GM23248 (cell line): ENCODE results near the gene LRRIQ3.

Experiments
- EZH2 ChIP-seq: fragments of 200-600 bp; sonication (generic); IDR thresholded peaks from 2 replicates; pipeline ENCODE4 v1.6.1; 2018; ENCODE audit warnings: antibody characterized with exemption, mild to moderate bottlenecking; ENCODE audit not compliant: insufficient read depth, poor library complexity, severe bottlenecking
- EZH2phosphoT487 ChIP-seq: fragments of 200-600 bp; sonication (generic); IDR thresholded peaks from 2 replicates; pipeline ENCODE4 v1.6.1; 2018; ENCODE audit warnings: antibody characterized with exemption, moderate library complexity, mild to moderate bottlenecking, low read depth; ENCODE audit not compliant: insufficient read depth

- TF ChIP-seq EZH2 (no peak), EZH2phosphoT487 (no peak)
These were observed 219.0 kb downstream of the LRRIQ3 start for GRCh38 chr1:73978964-73979363.
